AG20443 (cell line): Measurements from ENCODE around the gene PLXNA2.

Experiments used
- DNase-seq: peaks from one replicate; pipeline ENCODE4 v3.0.0; 2012; ENCODE audit warnings: low spot score, mixed read lengths

The PLXNA2 gene

GRCh38 chr1:208093754-208094719, 150.1 kb downstream of the PLXNA2 start:
- DNase-seq = peak; percentile 75

- no peak for DNase-seq
These were observed 151.1 kb downstream of the PLXNA2 start for GRCh38 chr1:208093046-208093445.

- DNase-seq = peak; percentile 71
These were observed 153.5 kb downstream of the PLXNA2 start for GRCh38 chr1:208090388-208091301.

- DNase-seq = peak; percentile 47
These were observed 154.3 kb downstream of the PLXNA2 start for GRCh38 chr1:208089761-208090370.

GRCh38 chr1:208089149-208089548, 155.0 kb downstream of the PLXNA2 start:
- no peak for DNase-seq

- no peak for DNase-seq
These were observed 155.9 kb downstream of the PLXNA2 start for GRCh38 chr1:208088319-208088718.

GRCh38 chr1:208085655-208086515, 158.3 kb downstream of the PLXNA2 start:
- DNase-seq = peak; percentile 47

GRCh38 chr1:208084764-208085163, 159.4 kb downstream of the PLXNA2 start:
- no peak for DNase-seq

GRCh38 chr1:208084220-208084619, 160.0 kb downstream of the PLXNA2 start:
- DNase-seq = no peak

- DNase-seq = no peak
These were observed 160.5 kb downstream of the PLXNA2 start for GRCh38 chr1:208083715-208084085.

- no peak for DNase-seq
These were observed 161.0 kb downstream of the PLXNA2 start for GRCh38 chr1:208083016-208083714.

GRCh38 chr1:208081972-208082371, 162.2 kb downstream of the PLXNA2 start:
- no peak for DNase-seq

- DNase-seq = no peak
These were observed 163.5 kb downstream of the PLXNA2 start for GRCh38 chr1:208080396-208081286.

- DNase-seq = no peak
These were observed 165.0 kb downstream of the PLXNA2 start for GRCh38 chr1:208079161-208079560.

GRCh38 chr1:208078752-208079151, 165.4 kb downstream of the PLXNA2 start:
- DNase-seq = no peak

- no peak for DNase-seq
These were observed 166.7 kb downstream of the PLXNA2 start for GRCh38 chr1:208077232-208078075.

- no peak for DNase-seq
These were observed 169.8 kb downstream of the PLXNA2 start for GRCh38 chr1:208074353-208074752.

- no peak for DNase-seq
These were observed 172.7 kb downstream of the PLXNA2 start for GRCh38 chr1:208071435-208072031.
